ENCODE data around the gene ZFP57.
A peak's percentile ranks its signal among the peaks of the same experiment; 100 is the strongest.

DNA sequence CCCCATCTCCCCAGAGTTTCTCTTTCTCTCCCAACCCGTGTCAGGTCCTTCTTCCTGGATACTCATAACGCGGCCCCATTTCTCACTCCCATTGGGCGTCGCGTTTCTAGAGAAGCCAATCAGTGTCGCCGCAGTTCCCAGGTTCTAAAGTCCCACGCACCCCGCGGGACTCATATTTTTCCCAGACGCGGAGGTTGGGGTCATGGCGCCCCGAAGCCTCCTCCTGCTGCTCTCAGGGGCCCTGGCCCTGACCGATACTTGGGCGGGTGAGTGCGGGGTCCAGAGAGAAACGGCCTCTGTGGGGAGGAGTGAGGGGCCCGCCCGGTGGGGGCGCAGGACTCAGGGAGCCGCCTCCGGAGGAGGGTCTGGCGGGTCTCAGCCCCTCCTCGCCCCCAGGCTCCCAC is 42.3 kb upstream of the ZFP57 start, which contains the start of gene HLA-F:
- TF ChIP-seq POLR2A (IDR thresholded peaks at IDR 0.05; ENCODE audit: low read depth, low read length) (no peak; the same call in 1 of the 2 replicates), TAF1 (IDR thresholded peaks at IDR 0.05; ENCODE audit: low read depth, low read length) (peak; percentile 29; the same call in 1 of the 2 replicates), POLR2AphosphoS5 (IDR thresholded peaks at IDR 0.05; ENCODE audit: low read depth, low read length) (no peak), SPI1 (IDR thresholded peaks at IDR 0.05; ENCODE audit: low read depth, low read length) (no peak), PAX5 (IDR thresholded peaks at IDR 0.05; ENCODE audit: insufficient read depth, low read length, severe bottlenecking) (no peak)
